Measurements from ENCODE around the gene RASD2. TPM values are rescaled to one million over a fixed set of nuclear protein-coding genes. Genes with fewer than 3 reads are reported as not detected.

The RASD2 gene
- total and polyA plus RNA-seq, 2 experiments from 2014 or later: 0.61 to 1.1 TPM

GRCh38 chr22:35544189-35544588 is 3.6 kb downstream of the RASD2 start:
- no peaks in the 10 kb centered on the region for H3K36me3 ChIP-seq
- no peak for DNase-seq (ENCODE audit: low read depth in 1 of 2, low spot score in 1 of 2)
- peaks cover 40% of the 10 kb centered on the region for H3K27me3 ChIP-seq
- H3K27ac ChIP-seq: no peak overlapping the region
- no peaks in the 10 kb centered on the region for H3K4me1 ChIP-seq (ENCODE audit: low read depth)
- no peak overlapping the region for H3K4me3 ChIP-seq
- TF ChIP-seq, protein P1, sequence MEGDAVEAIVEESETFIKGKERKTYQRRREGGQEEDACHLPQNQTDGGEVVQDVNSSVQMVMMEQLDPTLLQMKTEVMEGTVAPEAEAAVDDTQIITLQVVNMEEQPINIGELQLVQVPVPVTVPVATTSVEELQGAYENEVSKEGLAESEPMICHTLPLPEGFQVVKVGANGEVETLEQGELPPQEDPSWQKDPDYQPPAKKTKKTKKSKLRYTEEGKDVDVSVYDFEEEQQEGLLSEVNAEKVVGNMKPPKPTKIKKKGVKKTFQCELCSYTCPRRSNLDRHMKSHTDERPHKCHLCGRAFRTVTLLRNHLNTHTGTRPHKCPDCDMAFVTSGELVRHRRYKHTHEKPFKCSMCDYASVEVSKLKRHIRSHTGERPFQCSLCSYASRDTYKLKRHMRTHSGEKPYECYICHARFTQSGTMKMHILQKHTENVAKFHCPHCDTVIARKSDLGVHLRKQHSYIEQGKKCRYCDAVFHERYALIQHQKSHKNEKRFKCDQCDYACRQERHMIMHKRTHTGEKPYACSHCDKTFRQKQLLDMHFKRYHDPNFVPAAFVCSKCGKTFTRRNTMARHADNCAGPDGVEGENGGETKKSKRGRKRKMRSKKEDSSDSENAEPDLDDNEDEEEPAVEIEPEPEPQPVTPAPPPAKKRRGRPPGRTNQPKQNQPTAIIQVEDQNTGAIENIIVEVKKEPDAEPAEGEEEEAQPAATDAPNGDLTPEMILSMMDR (IDR thresholded peaks at IDR 0.05; ENCODE audit: low read depth, low read length): no peak
- H3K9me3 ChIP-seq (ENCODE audit: low read depth): no peaks in the 10 kb centered on the region

GRCh38 chr22:35544827-35545226 is 4.2 kb downstream of the RASD2 start:
- H3K4me3 ChIP-seq: no peak overlapping the region
- H3K36me3 ChIP-seq: no peaks in the 10 kb centered on the region
- no peaks in the 10 kb centered on the region for H3K4me1 ChIP-seq (ENCODE audit: low read depth)
- no peaks in the 10 kb centered on the region for H3K9me3 ChIP-seq (ENCODE audit: low read depth)
- DNase-seq (ENCODE audit: low read depth in 1 of 2, low spot score in 1 of 2): no peak
- TF ChIP-seq, protein P1 (IDR thresholded peaks at IDR 0.05; ENCODE audit: low read depth, low read length): no peak
- H3K27ac ChIP-seq: no peak overlapping the region
- peaks cover 40% of the 10 kb centered on the region for H3K27me3 ChIP-seq

- peaks cover 25% of the 10 kb centered on the region for H3K27me3 ChIP-seq
These were observed 6.3 kb downstream of the RASD2 start for GRCh38 chr22:35546886-35547285.

GRCh38 chr22:35547987-35548721 is 7.5 kb downstream of the RASD2 start:
- DNase-seq (ENCODE audit: low read depth in 1 of 2, low spot score in 1 of 2): no peak
- TF ChIP-seq, protein P1 (IDR thresholded peaks at IDR 0.05; ENCODE audit: low read depth, low read length): peak; percentile 27
- peaks cover 12% of the 10 kb centered on the region for H3K27me3 ChIP-seq

More at GRCh38 chr22:35546886-35547285, 6.3 kb downstream of the RASD2 start:
- H3K36me3 ChIP-seq: no peaks in the 10 kb centered on the region
- H3K27ac ChIP-seq: no peak overlapping the region
- H3K4me3 ChIP-seq: no peak overlapping the region
- H3K9me3 ChIP-seq (ENCODE audit: low read depth): no peaks in the 10 kb centered on the region
- H3K4me1 ChIP-seq (ENCODE audit: low read depth): no peaks in the 10 kb centered on the region
- TF ChIP-seq, protein P1 (IDR thresholded peaks at IDR 0.05; ENCODE audit: low read depth, low read length): no peak
- no peak for DNase-seq (ENCODE audit: low read depth in 1 of 2, low spot score in 1 of 2)

GRCh38 chr22:35548722-35549112 is 8.1 kb downstream of the RASD2 start:
- no peaks in the 10 kb centered on the region for H3K9me3 ChIP-seq (ENCODE audit: low read depth)
- peaks cover 6% of the 10 kb centered on the region for H3K27me3 ChIP-seq
- no peak for DNase-seq (ENCODE audit: low read depth in 1 of 2, low spot score in 1 of 2)
- no peaks in the 10 kb centered on the region for H3K4me1 ChIP-seq (ENCODE audit: low read depth)
- no peak overlapping the region for H3K27ac ChIP-seq
- H3K36me3 ChIP-seq: no peaks in the 10 kb centered on the region
- TF ChIP-seq, protein P1 (IDR thresholded peaks at IDR 0.05; ENCODE audit: low read depth, low read length): peak; percentile 2
- no peak overlapping the region for H3K4me3 ChIP-seq

More at GRCh38 chr22:35547987-35548721, 7.5 kb downstream of the RASD2 start:
- Histone ChIP-seq H3K4me1 (ENCODE audit: low read depth) (no peaks in the 10 kb centered on the region), H3K36me3 (no peaks in the 10 kb centered on the region), H3K9me3 (ENCODE audit: low read depth) (no peaks in the 10 kb centered on the region), H3K27ac (no peak overlapping the region), H3K4me3 (no peak overlapping the region)

All from cardiac muscle cell (in vitro differentiated cells and primary cell).